Memory B cell (primary cell): Measurements from ENCODE around the gene BRD4.

Source experiments
- ATAC-seq: fragments of 150-1000 bp; cut with Tn5 transposase; 2 replicates; pipeline ENCODE4 v1.10.0; 2021; ENCODE audit warnings: low read depth, mild to moderate bottlenecking, moderate library complexity
- DNase-seq, 2 donors: peaks; one replicate each; pipeline ENCODE4 v3.0.0; 2022; ENCODE audit warnings: low spot score in 2 of 2
- H3K27ac Mint-ChIP-seq: one replicate; pipeline ENCODE4 v1.8.0; 2022; ENCODE audit warnings: mild to moderate bottlenecking, moderate library complexity, mixed read lengths
- H3K27me3 Mint-ChIP-seq: one replicate; pipeline ENCODE4 v1.8.0; 2022; ENCODE audit warnings: mixed read lengths
- H3K36me3 Mint-ChIP-seq: one replicate; pipeline ENCODE4 v1.8.0; 2022; ENCODE audit warnings: mild to moderate bottlenecking, mixed read lengths
- H3K4me1 Mint-ChIP-seq: one replicate; pipeline ENCODE4 v1.8.0; 2022; ENCODE audit warnings: mixed read lengths
- H3K4me3 Mint-ChIP-seq: one replicate; pipeline ENCODE4 v1.8.0; 2022; ENCODE audit warnings: mild to moderate bottlenecking, moderate library complexity, mixed read lengths
- H3K9me3 Mint-ChIP-seq: one replicate; pipeline ENCODE4 v1.8.0; 2022; ENCODE audit warnings: mixed read lengths

The BRD4 gene

GRCh38 chr19:15252398-15253018, 79.8 kb downstream of the BRD4 start:
- no peak overlapping the region for H3K27ac Mint-ChIP-seq
- no peaks in the 10 kb centered on the region for H3K27me3 Mint-ChIP-seq
- peaks cover 5% of the 10 kb centered on the region for H3K4me1 Mint-ChIP-seq
- no peak for ATAC-seq
- no peaks in the 10 kb centered on the region for H3K9me3 Mint-ChIP-seq
- H3K4me3 Mint-ChIP-seq = no peak overlapping the region
- DNase-seq = no peak
- H3K36me3 Mint-ChIP-seq = peaks cover 34% of the 10 kb centered on the region

GRCh38 chr19:15251749-15252397, 80.5 kb downstream of the BRD4 start:
- ATAC-seq (no peak), DNase-seq (no peak)
- H3K4me1 Mint-ChIP-seq = peaks cover 5% of the 10 kb centered on the region
- H3K36me3 Mint-ChIP-seq = peaks cover 34% of the 10 kb centered on the region
- H3K27ac Mint-ChIP-seq = no peak overlapping the region
- no peaks in the 10 kb centered on the region for H3K9me3 Mint-ChIP-seq
- no peak overlapping the region for H3K4me3 Mint-ChIP-seq
- no peaks in the 10 kb centered on the region for H3K27me3 Mint-ChIP-seq

GRCh38 chr19:15251010-15251748, 81.2 kb downstream of the BRD4 start:
- H3K4me3 Mint-ChIP-seq = no peak overlapping the region
- ATAC-seq = no peak
- peaks cover 37% of the 10 kb centered on the region for H3K36me3 Mint-ChIP-seq
- no peaks in the 10 kb centered on the region for H3K9me3 Mint-ChIP-seq
- H3K27ac Mint-ChIP-seq = no peak overlapping the region
- peaks cover 6% of the 10 kb centered on the region for H3K4me1 Mint-ChIP-seq
- no peaks in the 10 kb centered on the region for H3K27me3 Mint-ChIP-seq
- DNase-seq = no peak

GRCh38 chr19:15250640-15250993, 81.7 kb downstream of the BRD4 start:
- no peaks in the 10 kb centered on the region for H3K9me3 Mint-ChIP-seq
- peaks cover 8% of the 10 kb centered on the region for H3K4me1 Mint-ChIP-seq
- no peak overlapping the region for H3K4me3 Mint-ChIP-seq
- ATAC-seq (no peak), DNase-seq (no peak)
- no peak overlapping the region for H3K27ac Mint-ChIP-seq
- H3K36me3 Mint-ChIP-seq = peaks cover 39% of the 10 kb centered on the region
- H3K27me3 Mint-ChIP-seq = no peaks in the 10 kb centered on the region

- Mint-ChIP-seq H3K27me3 (no peaks in the 10 kb centered on the region), H3K27ac (no peak overlapping the region), H3K4me3 (no peak overlapping the region), H3K36me3 (peaks cover 36% of the 10 kb centered on the region), H3K4me1 (peaks cover 8% of the 10 kb centered on the region), H3K9me3 (no peaks in the 10 kb centered on the region)
- ATAC-seq (no peak), DNase-seq (no peak)
Measured at GRCh38 chr19:15249972-15250639, 82.2 kb downstream of the BRD4 start.

- no peak overlapping the region for H3K27ac Mint-ChIP-seq
- no peaks in the 10 kb centered on the region for H3K27me3 Mint-ChIP-seq
- H3K9me3 Mint-ChIP-seq = no peaks in the 10 kb centered on the region
- H3K4me1 Mint-ChIP-seq = peaks cover 8% of the 10 kb centered on the region
- DNase-seq = no peak
- H3K4me3 Mint-ChIP-seq = no peak overlapping the region
- H3K36me3 Mint-ChIP-seq = peaks cover 36% of the 10 kb centered on the region
- no peak for ATAC-seq
Measured at GRCh38 chr19:15249528-15249874, 82.8 kb downstream of the BRD4 start.

GRCh38 chr19:15248648-15249527, 83.5 kb downstream of the BRD4 start:
- H3K4me3 Mint-ChIP-seq = no peak overlapping the region
- H3K9me3 Mint-ChIP-seq = no peaks in the 10 kb centered on the region
- no peak for DNase-seq
- no peak overlapping the region for H3K27ac Mint-ChIP-seq
- no peak for ATAC-seq
- peaks cover 36% of the 10 kb centered on the region for H3K36me3 Mint-ChIP-seq
- no peaks in the 10 kb centered on the region for H3K27me3 Mint-ChIP-seq
- peaks cover 8% of the 10 kb centered on the region for H3K4me1 Mint-ChIP-seq

DNA sequence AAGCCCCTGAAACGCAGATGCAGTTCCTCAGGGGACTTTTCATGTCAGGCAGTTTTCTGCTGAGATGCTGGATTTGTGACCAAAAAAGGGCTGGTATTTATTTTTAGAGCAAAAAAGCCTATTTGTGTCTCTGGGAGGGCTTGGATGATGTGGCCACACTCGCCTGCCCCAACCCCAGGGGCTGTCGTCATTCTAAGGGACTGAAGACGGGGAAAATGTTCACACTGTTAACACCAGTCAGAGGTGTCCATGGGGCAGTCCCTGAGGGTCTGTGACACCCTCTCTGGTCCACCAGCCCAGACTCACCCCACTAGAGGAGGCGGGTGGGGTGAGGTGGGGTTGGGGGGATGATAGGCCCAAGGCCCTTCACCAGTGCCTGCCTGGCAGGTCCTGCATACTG, 84.2 kb downstream of the BRD4 start:
- no peak overlapping the region for H3K27ac Mint-ChIP-seq
- H3K4me1 Mint-ChIP-seq = peaks cover 3% of the 10 kb centered on the region
- peaks cover 37% of the 10 kb centered on the region for H3K36me3 Mint-ChIP-seq
- no peaks in the 10 kb centered on the region for H3K9me3 Mint-ChIP-seq
- DNase-seq (no peak), ATAC-seq (no peak)
- H3K4me3 Mint-ChIP-seq = no peak overlapping the region
- H3K27me3 Mint-ChIP-seq = no peaks in the 10 kb centered on the region

- no peak for DNase-seq
- ATAC-seq = no peak
- Mint-ChIP-seq H3K27ac (no peak overlapping the region), H3K27me3 (no peaks in the 10 kb centered on the region), H3K4me3 (no peak overlapping the region), H3K4me1 (peaks cover 3% of the 10 kb centered on the region), H3K9me3 (no peaks in the 10 kb centered on the region), H3K36me3 (peaks cover 37% of the 10 kb centered on the region)
Measured at GRCh38 chr19:15247107-15248014, 85.0 kb downstream of the BRD4 start.

DNA sequence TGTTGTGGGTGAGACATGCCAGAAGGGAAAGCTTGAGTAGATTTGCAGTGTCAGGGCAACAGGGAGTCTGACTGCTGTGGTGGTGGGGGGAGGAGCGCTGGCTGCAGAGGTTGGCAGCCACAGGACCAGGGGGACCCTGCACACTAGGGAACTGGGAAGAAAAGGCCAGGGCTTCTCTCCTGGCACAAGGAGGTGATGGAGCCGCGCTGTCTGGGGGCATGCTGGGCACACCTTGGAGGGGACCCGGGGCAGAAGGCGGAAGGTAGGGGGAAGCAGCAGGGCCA, 86.2 kb downstream of the BRD4 start:
- H3K36me3 Mint-ChIP-seq = peaks cover 35% of the 10 kb centered on the region
- DNase-seq (no peak), ATAC-seq (no peak)
- no peak overlapping the region for H3K27ac Mint-ChIP-seq
- H3K4me1 Mint-ChIP-seq = peaks cover 3% of the 10 kb centered on the region
- no peaks in the 10 kb centered on the region for H3K9me3 Mint-ChIP-seq
- H3K4me3 Mint-ChIP-seq = no peak overlapping the region
- H3K27me3 Mint-ChIP-seq = no peaks in the 10 kb centered on the region

DNA sequence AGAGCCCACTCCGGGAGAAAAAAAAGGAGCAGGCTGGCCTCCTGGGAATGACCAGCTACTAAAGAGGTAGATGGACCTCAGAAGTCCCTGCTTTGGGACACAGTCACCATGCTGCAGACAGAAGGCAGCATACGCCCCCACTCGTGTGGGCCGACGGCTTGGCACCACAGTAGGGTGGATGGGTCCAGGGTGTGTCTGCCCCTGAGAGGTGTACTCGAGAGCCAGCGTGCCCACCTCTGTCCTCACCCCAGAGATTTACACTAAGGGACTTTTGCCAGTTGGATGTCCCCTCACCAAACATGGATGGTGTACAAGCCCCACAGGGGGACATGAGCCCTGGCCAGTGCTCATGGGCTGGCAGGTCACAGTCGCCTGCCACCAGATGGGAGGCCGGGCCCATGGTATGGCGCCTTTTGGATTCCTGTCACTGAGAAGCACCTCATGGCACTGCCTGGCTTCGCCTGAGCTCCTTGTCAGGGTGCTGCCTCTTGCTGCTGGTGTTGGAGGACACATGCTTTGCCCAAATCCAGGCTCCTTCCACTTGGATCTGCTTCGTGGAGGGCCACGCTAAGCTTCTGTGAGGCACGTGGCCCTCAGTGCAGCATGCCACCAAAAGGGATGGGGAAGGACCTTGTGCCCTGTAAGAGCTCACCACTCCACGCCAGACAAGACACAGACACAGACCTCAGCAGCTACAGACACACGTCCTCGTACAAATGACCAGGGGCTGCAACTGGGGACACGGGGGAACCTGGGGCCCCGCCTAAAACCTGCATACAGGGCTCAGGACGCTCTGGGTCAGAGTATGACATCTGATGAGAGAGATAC, 86.8 kb downstream of the BRD4 start:
- Mint-ChIP-seq H3K27ac (no peak overlapping the region), H3K4me1 (peaks cover 3% of the 10 kb centered on the region), H3K9me3 (no peaks in the 10 kb centered on the region), H3K4me3 (no peak overlapping the region), H3K27me3 (no peaks in the 10 kb centered on the region), H3K36me3 (peaks cover 38% of the 10 kb centered on the region)
- DNase-seq = no peak
- ATAC-seq = no peak

DNA sequence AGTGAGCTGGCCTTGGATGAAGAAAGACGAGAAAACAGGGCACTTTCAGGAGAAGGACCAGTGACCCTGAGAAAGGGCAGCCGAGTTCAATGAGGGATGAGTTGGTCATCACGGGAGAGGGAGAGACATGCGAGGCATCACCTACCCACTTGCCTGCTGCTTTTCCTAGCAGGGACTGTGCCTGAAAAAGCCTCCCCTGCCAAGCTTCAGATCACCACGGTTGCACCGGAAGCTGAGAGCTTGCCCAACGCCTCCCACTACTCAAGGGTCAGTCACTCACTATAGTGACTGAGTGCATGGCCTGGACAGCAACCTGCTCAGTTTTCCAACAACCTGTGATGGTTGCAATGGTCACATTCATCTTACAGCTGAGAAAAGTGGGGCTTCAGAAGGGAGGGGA, 87.5 kb downstream of the BRD4 start:
- Mint-ChIP-seq H3K4me3 (no peak overlapping the region), H3K27me3 (no peaks in the 10 kb centered on the region), H3K27ac (no peak overlapping the region), H3K36me3 (peaks cover 39% of the 10 kb centered on the region), H3K9me3 (no peaks in the 10 kb centered on the region), H3K4me1 (peaks cover 3% of the 10 kb centered on the region)
- DNase-seq (no peak), ATAC-seq (no peak)
